Retinal pigment epithelial cell (primary cell): ENCODE results near the gene PEG3.

Source experiments
- DNase-seq: peaks from one replicate; pipeline ENCODE4 v3.0.0-alpha.2; 2010; ENCODE audit warnings: low read depth
- H3K4me3 ChIP-seq: 2 replicates; pipeline ENCODE4 v1.5.1; 2011; ENCODE audit warnings: mild to moderate bottlenecking, low read length, control low read depth, moderate library complexity
- TF ChIP-seq, protein P1 (sequence below): conservative IDR thresholded peaks from 2 replicates; pipeline ENCODE4 v1.5.1; 2011; ENCODE audit warnings: low read depth, low read length, control low read depth, inconsistent platforms

PEG3 gene

DNA sequence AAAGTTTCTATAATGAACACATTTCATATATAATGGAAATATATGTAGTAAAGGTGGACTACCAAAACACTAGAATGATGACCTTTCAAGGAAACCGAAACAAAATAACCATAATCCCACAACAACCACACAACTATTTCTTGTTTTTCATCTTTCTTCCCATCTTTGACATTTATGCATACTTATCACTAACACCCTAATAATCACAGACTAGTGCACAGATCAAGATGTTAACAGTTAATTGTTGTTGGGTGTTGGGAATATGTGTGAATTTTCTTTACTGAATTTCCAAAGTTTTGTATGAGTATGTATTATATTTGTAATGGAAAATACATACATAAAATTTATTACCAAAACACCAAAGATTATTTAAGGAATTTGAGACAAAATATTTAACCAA is 30.3 kb downstream of the PEG3 start:
- TF ChIP-seq, protein P1, sequence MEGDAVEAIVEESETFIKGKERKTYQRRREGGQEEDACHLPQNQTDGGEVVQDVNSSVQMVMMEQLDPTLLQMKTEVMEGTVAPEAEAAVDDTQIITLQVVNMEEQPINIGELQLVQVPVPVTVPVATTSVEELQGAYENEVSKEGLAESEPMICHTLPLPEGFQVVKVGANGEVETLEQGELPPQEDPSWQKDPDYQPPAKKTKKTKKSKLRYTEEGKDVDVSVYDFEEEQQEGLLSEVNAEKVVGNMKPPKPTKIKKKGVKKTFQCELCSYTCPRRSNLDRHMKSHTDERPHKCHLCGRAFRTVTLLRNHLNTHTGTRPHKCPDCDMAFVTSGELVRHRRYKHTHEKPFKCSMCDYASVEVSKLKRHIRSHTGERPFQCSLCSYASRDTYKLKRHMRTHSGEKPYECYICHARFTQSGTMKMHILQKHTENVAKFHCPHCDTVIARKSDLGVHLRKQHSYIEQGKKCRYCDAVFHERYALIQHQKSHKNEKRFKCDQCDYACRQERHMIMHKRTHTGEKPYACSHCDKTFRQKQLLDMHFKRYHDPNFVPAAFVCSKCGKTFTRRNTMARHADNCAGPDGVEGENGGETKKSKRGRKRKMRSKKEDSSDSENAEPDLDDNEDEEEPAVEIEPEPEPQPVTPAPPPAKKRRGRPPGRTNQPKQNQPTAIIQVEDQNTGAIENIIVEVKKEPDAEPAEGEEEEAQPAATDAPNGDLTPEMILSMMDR: no peak
- H3K4me3 ChIP-seq: no peak overlapping the region
- DNase-seq: no peak

DNA sequence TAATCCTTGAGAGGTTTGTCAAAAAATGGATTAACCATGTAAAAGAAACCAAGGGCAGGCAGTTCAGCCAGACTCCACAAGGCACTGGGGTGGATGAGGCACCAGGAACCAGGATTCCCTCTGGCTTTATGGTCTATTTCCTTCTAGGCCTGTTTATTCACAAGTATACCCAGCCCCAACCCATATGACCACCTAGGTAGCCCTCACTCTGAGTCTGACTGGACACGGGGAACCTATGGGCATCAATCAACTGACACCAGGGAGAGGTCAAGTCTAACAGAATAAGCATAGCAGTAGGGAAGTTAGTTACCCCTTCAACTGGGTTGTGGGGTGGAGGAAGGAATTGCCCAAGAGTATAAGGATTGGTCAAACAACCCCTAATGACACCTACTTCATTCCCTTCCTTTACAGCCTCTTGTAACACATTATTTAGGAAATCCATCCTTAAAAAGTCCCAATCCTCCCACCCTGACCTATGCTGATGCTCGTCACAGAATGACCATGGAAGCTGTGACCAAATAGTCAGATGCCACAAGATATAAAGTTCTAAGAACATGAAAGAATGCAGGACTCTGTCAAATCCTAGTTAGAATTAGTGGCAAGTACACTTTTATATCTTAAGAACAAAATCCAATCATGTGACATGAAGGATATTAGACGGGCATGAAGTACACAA is 31.7 kb downstream of the PEG3 start:
- DNase-seq: no peak
- TF ChIP-seq, protein P1: no peak

DNA sequence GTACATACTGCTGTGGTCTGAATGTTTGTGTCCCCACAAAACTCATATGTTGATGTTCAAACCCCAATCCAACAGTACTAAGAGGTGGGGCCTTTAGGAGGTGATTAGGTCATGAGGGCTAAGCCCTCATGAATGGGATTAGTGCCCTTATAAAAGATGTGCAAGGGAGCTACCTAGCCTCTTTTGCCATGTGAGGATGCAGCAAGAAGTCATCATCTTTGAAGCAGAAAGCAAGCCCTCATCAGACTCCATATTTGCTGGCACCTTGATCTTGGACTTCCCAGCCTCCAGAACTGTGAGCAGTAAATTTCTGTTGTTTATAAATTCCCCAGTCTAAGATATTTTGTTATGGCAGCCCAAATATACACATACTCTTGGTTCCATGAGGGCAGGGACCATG is 33.9 kb downstream of the PEG3 start:
- TF ChIP-seq, protein P1: no peak
- no peak overlapping the region for H3K4me3 ChIP-seq
- no peak for DNase-seq

More for the DNA sequence above, 31.7 kb downstream of the PEG3 start:
- H3K4me3 ChIP-seq: no peak overlapping the region
